GM06990 (cell line): ENCODE results near the gene TMEM185B.
"Not testable (repeated sequence)": the region's sequence is repeated elsewhere in the genome, so short reads cannot be mapped to it uniquely, and the experiment has no call there.

Experiments used
- DNase-seq: peaks from one replicate; pipeline ENCODE4 v3.0.0-alpha.2; 2011; ENCODE audit not compliant: insufficient read length; ENCODE audit errors: extremely low read depth
- H3K27me3 ChIP-seq: replicated peaks from 2 replicates; pipeline ENCODE4 v1.6.0; 2011; ENCODE audit warnings: low read length; ENCODE audit not compliant: control insufficient read depth, insufficient read depth
- H3K36me3 ChIP-seq: 2 replicates; pipeline ENCODE4 v1.5.1; 2011; ENCODE audit warnings: low read length; ENCODE audit not compliant: control insufficient read depth, insufficient read depth
- H3K4me3 ChIP-seq: replicated peaks from 2 replicates; pipeline ENCODE4 v1.5.1; 2011; ENCODE audit warnings: low read depth, mild to moderate bottlenecking, control low read depth, low read length
- TF ChIP-seq, protein P1 (sequence below): IDR thresholded peaks from 2 replicates; pipeline ENCODE4 v1.5.1; 2011; ENCODE audit warnings: low read length, control low read depth, mild to moderate bottlenecking, inconsistent platforms; ENCODE audit not compliant: insufficient read depth, poor library complexity, severe bottlenecking

The TMEM185B gene

DNA sequence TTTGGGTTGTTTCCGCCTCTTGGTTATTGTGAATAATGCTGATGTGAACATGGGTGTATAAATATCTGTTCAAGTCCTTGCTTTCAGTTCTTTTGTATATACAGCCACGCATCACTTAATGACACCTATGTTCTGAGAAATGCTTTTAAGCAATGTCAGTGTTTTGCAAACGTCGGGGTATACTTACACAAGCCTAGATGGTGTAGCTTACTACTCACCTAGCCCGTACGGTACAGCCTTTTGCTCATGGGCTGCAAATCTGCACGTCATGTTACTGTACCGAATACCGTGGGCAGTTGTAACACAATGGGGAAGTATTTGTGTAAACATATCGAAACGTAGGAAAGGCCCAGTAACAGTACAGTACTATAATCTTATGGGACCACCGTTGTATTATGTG lies 41.8 kb upstream of the TMEM185B start:
- H3K4me3 ChIP-seq, result no peak overlapping the region; the same call in 1 of the 2 replicates
- no peaks in the 10 kb centered on the region for H3K36me3 ChIP-seq
- peak; percentile 22 for DNase-seq
- H3K27me3 ChIP-seq, result no peaks in the 10 kb centered on the region
- TF ChIP-seq, protein P1, sequence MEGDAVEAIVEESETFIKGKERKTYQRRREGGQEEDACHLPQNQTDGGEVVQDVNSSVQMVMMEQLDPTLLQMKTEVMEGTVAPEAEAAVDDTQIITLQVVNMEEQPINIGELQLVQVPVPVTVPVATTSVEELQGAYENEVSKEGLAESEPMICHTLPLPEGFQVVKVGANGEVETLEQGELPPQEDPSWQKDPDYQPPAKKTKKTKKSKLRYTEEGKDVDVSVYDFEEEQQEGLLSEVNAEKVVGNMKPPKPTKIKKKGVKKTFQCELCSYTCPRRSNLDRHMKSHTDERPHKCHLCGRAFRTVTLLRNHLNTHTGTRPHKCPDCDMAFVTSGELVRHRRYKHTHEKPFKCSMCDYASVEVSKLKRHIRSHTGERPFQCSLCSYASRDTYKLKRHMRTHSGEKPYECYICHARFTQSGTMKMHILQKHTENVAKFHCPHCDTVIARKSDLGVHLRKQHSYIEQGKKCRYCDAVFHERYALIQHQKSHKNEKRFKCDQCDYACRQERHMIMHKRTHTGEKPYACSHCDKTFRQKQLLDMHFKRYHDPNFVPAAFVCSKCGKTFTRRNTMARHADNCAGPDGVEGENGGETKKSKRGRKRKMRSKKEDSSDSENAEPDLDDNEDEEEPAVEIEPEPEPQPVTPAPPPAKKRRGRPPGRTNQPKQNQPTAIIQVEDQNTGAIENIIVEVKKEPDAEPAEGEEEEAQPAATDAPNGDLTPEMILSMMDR, result no peak

DNA sequence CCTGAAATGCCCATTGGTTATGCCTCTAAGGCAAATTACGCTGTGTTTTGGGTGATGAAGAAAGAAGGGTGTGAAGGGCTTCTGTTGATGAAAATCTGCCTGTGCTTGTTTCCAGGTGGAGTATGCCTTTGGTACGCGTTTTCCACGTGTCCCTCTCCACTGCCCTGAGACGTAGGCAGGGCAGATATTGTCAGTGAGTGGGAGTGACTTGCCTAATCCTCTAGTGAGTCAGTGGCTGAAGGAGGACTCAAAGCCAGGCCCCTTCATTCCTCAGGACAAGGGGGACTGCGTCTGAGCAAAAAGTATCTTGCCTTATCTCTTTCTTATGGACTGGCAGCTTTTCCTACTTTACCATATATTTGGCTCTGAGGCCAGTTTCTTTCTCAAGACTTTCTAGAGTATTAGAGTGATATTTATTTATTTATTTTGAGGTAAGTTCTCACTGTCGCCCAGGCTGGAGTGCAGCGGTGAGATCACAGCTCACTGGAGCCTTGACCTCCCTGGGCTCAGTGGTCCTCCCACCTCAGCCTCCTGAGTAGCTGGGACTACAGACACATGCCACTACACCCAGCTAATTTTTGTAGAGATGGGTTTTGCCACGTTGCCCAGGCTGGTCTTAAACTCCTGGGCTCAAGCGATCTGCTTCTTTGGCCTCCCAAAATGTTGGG lies 39.7 kb upstream of the TMEM185B start:
- Histone ChIP-seq H3K4me3 (no peak overlapping the region), H3K27me3 (no peaks in the 10 kb centered on the region), H3K36me3 (peaks cover 3% of the 10 kb centered on the region)
- TF ChIP-seq, protein P1, result no peak
- DNase-seq, result no peak

DNA sequence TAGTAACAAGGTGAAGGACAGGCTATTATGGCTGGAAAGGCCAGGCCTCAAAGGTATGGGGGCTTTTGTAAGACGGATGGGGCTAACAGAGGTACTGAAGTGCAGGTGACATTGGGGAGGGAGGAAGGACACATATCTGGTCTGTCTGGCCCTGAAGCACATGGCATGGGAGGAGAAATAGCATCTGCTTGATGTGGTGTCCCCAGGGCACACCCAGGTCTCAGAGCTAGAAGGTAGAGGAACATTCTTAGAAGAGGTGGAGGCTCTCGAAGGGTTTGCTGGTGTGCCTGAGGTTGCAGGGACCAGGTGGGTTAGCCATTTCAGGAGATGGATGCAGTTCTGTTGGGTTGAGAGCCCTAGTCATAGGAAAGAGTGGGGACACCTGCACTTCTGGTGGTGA lies 39.0 kb upstream of the TMEM185B start:
- Histone ChIP-seq H3K27me3 (no peaks in the 10 kb centered on the region), H3K4me3 (no peak overlapping the region), H3K36me3 (peaks cover 3% of the 10 kb centered on the region)
- no peak for DNase-seq
- TF ChIP-seq, protein P1, result no peak

GRCh38 chr2:120261387-120262006 lies 38.3 kb upstream of the TMEM185B start:
- Histone ChIP-seq H3K36me3 (peaks cover 3% of the 10 kb centered on the region), H3K4me3 (no peak overlapping the region), H3K27me3 (no peaks in the 10 kb centered on the region)
- DNase-seq, result no peak
- TF ChIP-seq, protein P1, result no peak

DNA sequence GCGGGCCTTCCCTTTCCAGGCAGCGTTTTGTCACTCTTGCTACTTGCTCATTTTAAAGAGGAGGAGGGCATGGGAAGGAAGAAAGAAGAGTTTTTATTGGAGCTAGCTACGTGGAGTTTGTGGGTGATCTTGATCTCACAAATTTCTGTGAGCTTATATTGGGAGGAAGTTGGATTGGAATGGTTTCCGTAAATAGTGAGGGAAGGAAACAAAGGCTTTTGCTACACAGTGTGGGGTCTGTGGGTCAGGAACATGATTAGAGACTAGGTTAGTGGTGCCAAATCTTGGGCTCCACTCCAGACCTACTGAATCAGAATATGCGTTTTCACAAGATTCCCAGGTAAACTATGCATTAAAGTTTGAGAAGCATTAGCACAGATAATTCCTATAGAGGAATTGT lies 37.5 kb upstream of the TMEM185B start:
- no peak for DNase-seq
- H3K4me3 ChIP-seq, result no peak overlapping the region
- H3K27me3 ChIP-seq, result no peaks in the 10 kb centered on the region
- H3K36me3 ChIP-seq, result peaks cover 3% of the 10 kb centered on the region
- TF ChIP-seq, protein P1, result no peak

DNA sequence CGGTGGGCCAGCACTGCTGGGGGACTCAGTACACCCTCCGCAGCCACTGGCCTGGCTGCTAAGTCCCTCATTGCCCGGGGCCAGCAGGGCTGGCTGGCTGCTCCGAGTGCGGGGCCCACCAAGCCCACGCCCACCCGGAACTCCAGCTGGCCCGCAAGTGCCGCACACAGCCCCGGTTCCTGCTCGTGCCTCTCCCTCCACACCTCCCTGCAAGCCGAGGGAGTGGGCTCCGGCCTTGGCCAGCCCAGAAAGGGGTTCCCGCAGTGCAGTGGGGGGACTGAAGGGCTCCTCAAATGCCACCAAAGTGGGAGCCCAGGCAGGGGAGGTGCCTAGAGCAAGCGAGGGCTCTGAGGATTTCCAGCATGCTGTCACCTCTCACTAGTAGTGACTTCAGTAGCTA lies 36.7 kb upstream of the TMEM185B start:
- DNase-seq, H3K36me3 ChIP-seq, H3K4me3 ChIP-seq, H3K27me3 ChIP-seq: not testable (repeated sequence)
